GM19351 (cell line): ENCODE results near the gene CDK2.

Source experiments
- ATAC-seq: cut with Tn5 transposase; IDR thresholded peaks from one replicate; pipeline ENCODE4 v1.9.1; 2021; ENCODE audit warnings: mild to moderate bottlenecking, moderate library complexity; ENCODE audit not compliant: unreplicated experiment

CDK2 gene

GRCh38 chr12:56010111-56010570 is 43.5 kb downstream of the CDK2 start:
- ATAC-seq: no peak

GRCh38 chr12:56011509-56012090 is 45.0 kb downstream of the CDK2 start:
- ATAC-seq: no peak

- no peak for ATAC-seq
Observed at GRCh38 chr12:56013482-56013881, 46.9 kb downstream of the CDK2 start.

GRCh38 chr12:56014205-56014604 is 47.6 kb downstream of the CDK2 start:
- ATAC-seq: no peak

GRCh38 chr12:56017181-56017580 is 50.6 kb downstream of the CDK2 start:
- no peak for ATAC-seq

- no peak for ATAC-seq
Observed at GRCh38 chr12:56018356-56018755, 51.7 kb downstream of the CDK2 start.

- no peak for ATAC-seq
Observed at GRCh38 chr12:56020423-56021184, 54.0 kb downstream of the CDK2 start, which contains the start of gene IKZF4. IKZF4 (plus strand) TSS chr12:56021043; CDS start chr12:56021494, 451 bp downstream.

- ATAC-seq: no peak
Observed at GRCh38 chr12:56021889-56022497, 55.4 kb downstream of the CDK2 start.
